ENCODE data around the gene BCAS3.

BCAS3 gene

DNA sequence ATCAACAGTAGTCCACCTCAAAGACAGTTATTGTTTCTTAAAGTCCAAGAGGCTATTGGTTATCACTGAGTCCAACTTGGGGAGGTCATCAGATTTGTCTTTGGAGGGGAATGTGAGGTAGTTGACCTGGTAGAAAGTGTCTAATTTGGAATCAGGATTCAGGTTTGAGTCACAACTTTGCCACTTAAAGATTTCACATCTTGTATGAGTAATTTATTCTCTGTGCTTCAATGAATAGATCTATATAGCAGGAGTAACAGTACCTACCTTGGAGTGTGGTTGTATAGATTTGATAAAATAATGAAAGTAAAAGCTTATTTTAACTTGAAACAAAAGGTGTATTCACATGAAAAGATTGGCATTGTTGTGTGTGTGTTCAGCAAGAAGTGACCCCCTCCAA is 602.7 kb downstream of the BCAS3 start:
- DNase-seq, result no peak

DNA sequence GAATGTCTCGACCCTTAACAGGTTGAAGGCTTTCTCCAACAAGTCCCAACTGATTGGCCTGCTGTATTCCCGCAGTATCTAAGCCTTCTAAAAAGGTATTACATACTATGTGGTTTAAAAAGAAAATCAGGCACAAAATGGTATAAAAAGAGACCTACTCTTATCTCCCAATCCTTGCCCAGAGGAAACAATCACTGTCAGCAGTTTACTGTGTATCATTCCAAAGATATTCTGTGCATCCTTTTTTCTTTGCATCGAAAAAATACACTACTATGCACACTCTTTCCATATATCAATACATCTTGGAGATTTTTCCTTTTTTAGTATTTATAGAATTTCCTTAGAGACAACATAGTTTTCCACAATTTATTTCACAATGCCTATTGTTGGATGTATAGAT is 603.2 kb downstream of the BCAS3 start:
- DNase-seq, result no peak

DNA sequence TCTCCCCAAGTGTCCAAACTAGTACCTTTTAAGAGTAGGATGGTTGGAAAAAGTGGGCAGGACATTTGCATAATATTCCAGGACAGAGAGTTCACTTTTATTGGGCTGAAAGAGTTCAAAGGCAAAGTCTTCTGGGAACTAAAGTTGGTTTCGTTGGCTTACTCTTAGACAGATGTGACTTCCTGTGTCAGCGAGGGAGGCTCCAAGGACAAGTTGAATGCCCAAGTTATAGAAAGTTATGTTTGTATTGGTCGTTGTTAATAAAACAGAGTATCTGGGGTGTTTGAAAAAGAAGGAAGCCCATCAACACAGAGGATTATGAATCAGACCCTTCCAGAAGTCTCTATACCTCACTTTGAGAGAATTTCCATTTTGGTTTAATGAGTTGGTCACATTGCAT is 604.7 kb downstream of the BCAS3 start:
- no peak for DNase-seq

DNA sequence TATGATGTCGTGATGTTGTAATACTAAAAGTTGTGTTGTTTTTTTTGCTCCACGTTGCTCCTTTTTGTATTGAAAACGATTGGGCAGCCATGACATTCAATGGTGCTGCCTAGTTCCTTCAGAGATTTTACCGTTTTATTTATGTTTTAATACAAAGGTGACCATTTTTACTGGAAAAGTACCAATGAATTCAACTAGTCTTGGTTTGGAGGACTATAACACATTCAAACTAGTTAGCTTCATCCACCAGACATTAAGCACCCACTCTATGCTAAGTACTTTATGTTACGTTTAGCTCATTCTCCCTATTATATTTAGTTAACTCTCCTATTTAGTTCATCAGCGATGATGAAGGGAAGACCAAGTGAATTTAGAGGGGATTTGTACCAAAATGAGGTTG is 605.4 kb downstream of the BCAS3 start:
- DNase-seq, result no peak

DNA sequence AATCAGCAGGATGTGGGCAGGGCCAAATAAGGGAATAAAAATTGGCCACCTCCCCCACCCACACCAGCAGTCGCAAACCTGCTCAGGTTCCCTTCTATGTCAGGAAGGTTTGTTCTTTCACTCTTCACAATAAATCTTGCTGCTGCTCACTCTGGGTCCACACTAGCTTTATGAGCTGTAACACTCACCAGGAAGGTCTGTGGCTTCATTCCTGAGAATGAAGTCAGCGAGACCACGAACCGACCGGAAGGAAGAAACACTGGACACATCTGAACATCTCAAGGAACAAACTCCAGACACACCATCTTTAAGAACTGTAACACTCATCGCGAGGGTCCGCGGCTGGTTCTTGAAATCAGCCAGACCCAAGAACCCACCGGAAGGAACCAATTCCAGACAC is 606.5 kb downstream of the BCAS3 start:
- DNase-seq, result no peak

DNA sequence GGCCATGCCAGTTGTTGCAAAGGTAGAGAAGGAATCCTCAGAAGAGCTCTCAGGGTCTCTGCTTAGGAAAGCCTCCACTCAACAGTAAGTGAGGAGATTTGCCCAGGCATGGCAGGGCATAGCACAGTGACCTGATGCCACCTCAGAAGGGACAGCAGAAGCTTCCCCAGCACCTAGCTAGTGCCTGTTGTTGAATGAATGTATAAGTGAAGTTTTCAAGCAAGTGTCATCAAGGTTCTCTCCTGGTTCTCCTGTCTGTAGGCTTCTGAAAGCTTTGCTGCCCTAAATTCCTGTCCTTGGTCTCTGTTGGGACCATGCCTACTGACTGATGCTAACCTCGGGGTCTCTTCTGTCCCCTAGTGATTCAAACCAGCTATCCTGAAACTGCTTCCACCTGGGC is 607.1 kb downstream of the BCAS3 start:
- DNase-seq, result no peak

DNA sequence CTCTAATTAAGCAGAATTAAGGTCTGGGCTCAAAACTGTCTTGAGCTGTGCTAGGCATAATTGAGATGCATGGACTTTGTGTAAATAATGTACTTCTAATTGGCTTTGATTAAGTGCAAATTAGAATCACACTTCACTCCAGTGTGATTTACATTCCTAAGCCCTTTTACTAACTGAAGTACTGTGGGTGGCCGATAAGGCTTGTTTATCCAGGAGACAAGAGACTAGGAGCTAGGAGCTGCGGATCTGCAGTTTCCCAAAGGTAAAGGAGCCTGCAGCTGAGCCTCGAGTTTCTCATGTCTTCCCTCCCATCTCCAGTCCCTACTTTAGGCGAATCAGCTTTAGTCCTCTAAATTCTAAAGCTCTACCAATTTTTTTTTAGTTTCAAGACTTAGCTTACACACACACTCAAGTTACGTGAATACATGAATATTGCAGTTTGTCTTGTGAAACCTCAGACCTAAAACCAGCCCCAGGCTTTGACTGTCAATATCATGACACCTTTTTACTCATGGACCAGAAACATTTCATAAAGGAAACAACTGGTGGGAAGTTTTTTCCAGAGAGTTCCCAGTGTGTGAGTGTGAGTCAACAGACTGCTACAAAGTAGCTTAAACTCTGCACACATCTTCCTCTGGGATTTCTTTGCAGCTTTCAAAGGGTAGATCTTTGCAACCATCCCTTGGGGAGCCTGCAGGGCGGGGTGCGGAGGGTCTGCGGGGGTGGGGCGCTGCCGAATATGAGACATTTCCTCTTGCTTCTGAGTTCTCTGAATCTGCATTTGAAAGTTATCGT is 608.1 kb downstream of the BCAS3 start:
- DNase-seq, result no peak

DNA sequence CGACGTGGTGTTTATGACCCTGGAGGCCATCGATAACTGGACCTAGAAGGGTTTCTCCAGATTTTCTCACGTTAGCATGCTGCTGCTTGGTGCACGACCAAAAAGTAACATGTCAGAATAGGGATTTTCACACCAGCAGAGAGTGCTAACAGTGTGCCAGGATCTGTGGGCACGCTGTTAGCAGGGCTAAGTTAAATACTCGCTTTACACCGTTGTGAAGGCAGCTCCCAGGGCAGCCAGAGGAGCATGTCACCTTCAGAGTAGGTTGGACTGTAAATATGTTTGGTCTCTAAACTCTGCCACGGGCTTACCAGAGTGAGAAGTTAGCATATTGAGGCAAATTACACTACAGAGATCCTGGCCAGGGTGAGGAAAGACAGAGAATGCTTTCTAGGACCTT is 608.8 kb downstream of the BCAS3 start:
- DNase-seq, result no peak

DNA sequence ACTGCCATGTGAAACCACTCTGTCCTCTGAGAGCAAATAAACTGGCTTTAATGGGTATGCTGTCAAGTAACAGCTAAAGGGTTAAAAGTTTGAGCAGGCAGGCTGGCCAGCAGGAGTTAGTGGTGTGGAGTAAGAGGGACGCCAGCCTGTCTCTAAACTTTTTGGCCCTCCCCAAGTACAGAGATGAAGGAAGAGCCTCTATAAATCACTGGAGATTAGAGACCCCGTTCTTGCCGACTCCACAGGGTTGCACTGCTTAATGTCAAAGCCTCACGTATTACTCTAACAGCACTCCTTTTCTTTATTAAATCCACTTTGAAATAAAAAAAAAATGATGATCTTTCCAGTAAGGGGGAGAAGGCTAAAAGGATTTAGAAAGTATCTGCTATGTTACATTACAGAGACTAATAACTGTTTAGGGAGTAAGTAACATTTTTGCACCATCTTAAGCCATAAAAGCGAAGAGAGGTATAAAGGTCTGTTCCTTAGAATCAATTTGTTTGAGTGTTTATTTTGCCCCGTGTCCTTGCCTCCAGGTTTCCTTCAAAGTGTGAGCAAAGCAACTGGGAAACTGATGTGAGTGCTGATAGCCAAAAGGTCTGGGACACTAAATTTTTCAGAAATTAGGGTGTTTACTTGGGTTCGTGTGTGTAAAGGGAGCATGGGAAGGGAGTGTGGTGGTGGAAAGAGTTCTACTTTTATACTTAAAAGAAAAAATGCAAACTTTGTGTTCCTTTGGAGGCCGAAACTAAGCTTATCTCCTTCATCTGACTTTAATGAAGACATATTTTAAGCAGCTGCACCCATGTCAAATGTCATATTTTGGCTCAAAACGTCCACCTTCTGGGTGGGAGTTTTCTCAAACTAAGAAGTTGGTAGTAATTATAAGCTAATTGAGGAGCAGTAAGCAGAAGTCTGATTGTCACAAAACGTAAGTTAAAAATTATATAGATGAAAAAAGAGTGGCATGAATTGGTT is 612.0 kb downstream of the BCAS3 start:
- DNase-seq, result no peak

DNA sequence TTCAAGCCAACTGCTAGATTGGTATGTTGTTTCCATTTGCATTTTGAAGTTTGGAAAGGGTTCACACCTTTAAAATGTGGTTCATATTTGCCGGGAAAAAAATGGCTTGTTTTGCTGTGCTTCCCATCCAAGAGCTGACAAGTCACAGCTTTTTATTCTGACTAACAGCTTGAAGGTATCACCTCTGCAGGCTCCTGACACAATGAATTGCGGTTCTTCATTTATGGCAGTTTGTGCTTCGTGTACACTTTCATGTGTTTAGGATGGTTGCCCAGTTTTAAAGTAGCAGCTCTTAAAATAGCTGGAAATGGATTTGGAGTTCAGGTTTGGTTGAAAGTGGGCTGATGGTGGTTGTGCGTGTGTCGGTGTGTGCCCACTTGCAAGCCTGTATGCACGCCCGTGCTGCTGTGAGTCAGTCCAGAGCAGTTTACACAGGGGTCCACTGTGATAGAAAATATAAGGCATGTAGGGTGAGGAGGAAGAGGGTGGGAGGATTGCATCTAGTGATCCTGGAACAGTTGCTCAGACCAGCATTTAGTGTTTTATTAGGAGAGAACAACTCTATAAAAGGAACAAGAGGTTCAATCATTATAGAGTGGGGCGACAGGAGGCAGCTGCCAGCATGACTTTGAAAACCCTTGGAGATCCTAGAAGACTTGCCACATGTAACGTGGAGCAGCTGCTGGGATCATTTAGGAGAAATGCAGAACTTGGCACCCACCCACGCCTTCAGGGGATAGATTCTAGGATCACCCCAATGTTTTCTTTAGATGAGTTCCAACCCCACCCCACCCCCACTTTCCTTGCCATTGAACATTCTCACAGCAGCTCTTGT is 614.0 kb downstream of the BCAS3 start:
- DNase-seq, result no peak

DNA sequence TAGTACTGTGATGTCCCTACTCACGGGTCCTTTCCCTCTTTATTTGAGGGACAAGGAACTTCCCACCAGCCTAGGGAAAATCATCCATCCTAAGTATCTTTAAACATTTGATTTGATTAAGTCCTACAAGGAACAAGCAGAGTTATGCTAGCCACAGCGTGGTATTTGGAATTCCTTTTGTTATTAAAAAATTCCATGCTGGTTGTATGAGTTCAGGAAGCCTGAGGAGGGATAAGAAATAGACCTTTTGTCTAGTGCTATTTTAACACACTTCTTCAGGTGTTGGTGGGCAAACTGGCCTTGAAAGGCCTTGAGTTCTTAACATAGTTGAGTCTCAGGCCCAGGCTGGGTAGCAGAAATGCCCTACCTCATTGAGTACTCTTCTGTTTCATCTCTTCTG is 616.6 kb downstream of the BCAS3 start:
- DNase-seq, result no peak

DNA sequence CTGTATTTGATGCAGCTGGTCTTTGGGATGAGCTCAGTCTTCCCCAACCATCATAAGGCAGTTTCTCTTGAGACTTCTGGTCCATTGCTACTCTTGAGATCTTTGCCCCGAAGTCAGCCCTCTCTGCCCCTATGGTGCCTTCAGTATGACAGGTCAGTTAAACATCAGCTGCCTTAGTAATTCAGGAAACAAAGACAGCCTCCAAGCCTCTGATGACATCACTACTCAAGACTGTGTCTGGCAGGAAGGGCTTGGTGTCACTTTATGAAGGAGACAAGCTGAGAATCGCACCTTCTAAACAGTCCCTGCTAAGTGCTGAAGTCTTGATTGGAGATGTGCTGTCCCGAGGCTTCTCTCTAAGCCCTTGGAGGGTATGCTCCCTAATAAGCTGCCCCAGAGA is 617.1 kb downstream of the BCAS3 start:
- DNase-seq, result no peak

DNA sequence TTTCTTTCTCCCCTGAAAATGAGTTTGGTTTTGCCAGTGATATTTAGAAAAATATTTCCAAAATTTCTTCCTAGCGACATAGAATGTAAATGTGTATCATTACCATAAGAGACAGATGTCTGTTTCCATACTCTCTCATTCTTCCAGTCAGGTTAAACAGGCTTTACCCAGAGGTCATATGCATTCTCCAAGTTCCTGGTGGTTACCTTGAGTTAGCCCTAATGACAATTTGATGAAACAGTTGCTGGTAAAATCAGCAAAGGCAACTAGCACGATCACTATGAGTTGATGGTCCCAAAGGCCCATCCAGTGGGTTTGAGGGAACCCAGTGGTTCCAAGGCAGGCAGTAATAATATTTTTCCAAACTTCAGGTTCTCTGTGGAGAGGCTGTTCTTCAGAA is 618.4 kb downstream of the BCAS3 start:
- DNase-seq, result no peak

DNA sequence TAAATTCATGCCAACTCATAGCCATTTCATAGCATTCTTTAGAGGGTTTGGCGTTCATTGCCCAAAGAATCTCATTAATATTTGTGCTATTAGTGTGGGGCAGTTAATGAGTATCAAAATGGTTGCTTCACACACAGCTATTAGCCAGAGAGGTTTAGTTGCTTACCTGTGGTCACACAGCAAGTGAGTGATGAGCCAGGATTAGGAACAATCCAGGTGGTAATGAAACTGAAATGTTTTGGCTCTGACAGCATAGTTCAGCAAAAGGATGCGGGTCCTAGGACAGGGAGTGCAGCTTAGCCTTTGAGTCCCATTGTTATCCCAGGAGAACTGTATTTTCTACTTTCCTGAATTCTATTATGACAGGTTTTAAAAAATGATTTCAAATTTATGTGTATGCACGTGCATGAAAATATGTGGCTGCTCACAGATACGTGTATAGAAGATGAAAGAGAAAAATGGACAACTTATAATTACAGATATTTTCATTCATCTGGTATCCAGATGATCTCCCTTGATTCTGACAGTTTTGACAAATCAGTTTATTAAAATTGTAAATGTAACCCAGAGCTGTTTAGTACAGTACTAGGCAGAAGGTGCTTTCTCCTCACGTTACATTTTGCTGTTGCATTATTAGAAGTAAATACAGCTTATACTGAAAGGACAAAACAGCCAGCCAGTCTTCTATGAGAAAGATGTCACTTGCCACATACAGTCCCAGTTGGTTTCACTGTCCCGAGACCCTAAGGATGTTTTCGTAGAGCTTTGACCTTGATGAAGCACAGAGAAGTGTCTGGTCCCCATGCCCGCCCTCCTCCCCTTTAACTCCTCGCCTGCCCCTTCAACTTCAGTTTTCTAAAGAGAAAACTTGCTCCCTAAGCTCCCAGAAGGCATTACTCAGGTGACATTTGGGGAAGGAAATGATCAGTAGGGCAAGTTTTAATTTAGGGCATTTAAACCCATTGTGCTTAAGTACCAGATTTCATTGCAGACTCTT is 622.2 kb downstream of the BCAS3 start:
- no peak for DNase-seq

DNA sequence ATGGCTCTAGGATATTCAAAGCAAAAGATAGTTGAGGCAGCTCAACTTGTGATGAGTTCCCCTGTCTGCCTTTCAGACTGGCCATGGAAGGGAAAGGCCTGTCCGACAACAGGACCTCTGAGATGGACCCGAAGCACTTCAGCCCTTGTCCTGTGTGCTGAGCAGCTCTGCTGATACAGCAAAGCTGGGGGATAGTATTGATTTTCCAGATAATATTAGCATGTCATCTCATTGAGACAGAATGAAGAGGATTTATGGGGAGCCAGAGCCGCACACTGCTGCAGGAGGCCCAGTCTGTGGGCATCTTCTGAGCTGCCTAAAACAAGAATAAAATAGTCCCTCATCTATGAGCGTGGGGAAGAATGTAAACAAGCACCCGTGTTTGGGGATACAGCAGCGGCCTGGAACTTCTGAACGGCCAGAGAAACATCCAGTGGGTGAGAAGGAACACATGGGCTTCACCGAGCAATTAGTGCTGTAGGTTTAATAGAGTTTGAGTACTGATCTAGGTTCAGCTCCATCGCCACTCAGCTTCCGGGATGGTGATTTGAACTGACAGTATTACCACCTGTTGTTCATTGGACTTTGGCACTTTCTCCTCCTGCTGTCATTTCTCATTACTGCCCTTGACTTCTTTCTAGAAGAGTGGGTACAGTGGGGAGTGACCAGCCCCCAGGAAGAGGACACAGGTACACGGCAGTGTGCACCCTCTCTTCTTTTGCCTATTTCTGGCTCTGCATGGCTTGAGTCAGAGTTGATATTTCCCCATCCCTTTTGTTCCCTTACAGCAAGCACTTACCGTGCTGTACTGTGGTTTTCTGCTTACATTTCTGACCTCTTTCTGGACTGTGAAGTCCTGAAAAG is 625.5 kb downstream of the BCAS3 start:
- DNase-seq, result no peak

DNA sequence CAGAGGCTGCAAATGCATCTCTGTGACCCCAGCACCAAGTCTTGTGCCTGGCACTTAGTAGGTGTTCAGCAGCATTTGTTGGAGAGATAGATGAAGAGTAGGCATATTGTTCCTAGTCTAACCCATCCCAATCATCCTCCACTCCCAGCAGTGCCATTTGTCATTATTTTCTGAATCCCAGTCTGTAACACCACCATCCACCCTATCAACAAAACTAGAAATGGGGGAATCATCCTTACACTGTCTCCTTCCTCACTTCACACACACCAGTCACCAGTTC is 626.1 kb downstream of the BCAS3 start:
- DNase-seq, result no peak

DNA sequence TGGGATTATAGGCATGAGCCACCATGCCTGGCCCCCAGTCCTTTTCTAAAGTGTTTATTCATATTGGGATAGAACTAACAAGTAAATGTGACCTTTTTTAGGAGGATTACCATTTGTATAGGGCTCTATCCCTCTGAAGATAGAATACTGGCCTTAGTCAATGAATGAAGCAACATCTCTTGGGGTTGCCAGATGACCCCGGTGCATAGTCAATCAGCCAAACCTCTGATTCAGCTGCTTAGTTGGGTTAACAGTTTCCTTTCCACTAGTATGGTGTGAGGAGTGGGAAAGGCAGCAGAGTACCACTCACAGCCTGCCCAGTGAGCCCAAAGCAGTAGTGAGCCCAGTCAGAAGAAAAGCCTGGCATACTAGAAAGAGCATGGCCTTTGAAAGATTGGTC is 627.4 kb downstream of the BCAS3 start:
- no peak for DNase-seq

DNA sequence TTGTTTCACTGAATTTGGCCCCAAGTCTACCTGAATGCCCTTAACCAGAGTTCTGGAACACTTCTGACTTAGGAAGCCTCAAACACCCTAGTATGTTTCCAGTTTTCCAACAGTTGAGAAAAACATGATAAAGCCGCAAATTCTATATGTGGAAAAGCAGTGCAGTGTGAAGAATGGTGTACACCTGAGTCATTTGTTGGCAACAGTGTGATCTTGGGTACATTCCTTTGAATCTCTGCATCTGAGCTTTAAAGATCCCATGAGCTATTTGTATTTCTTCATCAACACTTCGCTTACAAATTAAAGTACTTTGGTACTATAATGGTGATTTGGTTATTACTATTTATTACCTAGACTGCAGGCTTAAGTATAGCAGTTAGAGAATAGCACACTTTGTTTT is 628.4 kb downstream of the BCAS3 start:
- DNase-seq, result no peak

DNA sequence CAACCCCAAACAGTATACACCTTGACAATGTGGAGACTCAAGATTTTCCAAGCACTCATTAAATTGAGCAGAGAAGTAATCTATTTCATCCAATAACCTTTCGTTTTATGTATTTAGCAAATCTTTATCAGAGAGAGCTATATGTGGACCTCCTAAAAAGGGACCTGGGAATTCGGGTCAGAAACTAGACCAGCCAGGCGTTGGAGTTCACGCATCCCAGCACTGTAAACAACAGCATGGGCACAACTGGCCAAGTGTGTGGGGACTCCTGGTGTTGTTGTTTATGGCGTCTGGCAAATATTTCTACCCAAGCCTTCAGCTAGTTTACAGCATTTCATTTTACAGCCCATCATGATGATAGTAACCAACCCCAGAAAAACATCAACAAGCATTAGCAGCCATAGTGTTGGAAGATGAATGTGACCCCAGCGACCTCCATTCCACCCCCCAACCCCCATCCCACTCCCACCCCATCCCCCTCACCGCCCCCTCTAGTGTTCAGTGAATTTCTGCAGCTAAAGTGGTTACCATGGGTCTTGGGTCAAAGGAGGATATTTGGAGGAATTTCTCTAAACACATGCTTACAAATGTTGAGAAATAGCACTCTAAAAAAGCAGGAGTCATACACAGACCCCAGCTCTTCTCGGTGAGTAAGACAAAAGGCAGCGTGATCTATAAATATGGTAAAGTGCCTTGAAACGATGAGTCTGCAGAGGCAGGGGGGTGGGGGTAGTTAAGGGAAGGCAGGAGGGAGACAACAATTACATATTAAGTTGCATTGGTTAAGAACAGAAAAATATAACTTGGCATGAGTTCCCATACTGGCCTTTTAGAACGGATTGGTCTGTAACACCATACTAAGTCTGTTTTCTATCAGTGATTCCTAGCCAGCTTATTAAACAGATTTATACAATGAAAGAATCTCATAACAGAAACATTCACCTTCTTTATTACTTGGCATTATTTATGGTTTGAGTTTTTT is 630.5 kb downstream of the BCAS3 start:
- no peak for DNase-seq
